ENCODE measurements around the gene LGALS4.

DNA sequence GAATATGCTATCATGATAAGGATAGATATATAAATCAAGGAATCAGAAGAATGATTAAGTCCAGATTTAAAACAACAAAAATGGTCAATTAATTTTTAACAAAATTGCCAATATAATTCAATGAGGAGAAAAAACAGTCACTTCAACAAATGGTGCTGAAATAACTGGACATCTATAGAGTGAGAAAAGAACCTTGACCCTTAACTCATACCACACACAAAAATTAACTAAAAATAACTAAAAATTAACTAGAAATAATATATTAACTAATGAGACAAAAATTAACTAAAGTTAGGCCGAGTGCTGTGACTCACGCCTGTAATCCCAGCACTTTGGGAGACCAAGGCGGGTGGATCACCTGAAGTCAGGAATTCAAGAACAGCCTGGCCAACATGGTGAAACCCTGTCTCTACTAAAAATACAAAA, 48.9 kb downstream of the LGALS4 start:
- TF ChIP-seq CTCF (IDR thresholded peaks at IDR 0.05; ENCODE audit: low read depth, low read length, poor library complexity, severe bottlenecking) = no peak
- no peak for TF ChIP-seq EZH2phosphoT487 (IDR thresholded peaks at IDR 0.05; ENCODE audit: borderline replicate concordance, low read length)

Measured in DOHH2 (cell line).